IPS-11a (cell line): ENCODE results near the gene FGF21.
"Not testable (repeated sequence)": the region's sequence is repeated elsewhere in the genome, so short reads cannot be mapped to it uniquely, and the experiment has no call there.

Source experiments
- H3K4me3 ChIP-seq: one replicate; pipeline ENCODE4 v1.5.1; 2013; ENCODE audit warnings: low read depth, low read length, control low read depth

FGF21 gene

GRCh38 chr19:48751845-48752495, 3.4 kb upstream of the FGF21 start:
- H3K4me3 ChIP-seq, result peak overlapping the region; percentile 90

- peak within 1 kb of the TSS; percentile 90 for H3K4me3 ChIP-seq
These were observed 2.6 kb upstream of the FGF21 start, which contains the start of gene FUT1 for GRCh38 chr19:48752496-48753365. Gene FUT1, minus strand, starts transcription at chr19:48752641. Its CDS starts 1,360 bp downstream, at chr19:48751281.

GRCh38 chr19:48755787-48756186, 463 bp downstream of the FGF21 start:
- no peak overlapping the region for H3K4me3 ChIP-seq

- no peak overlapping the region for H3K4me3 ChIP-seq
These were observed 888 bp downstream of the FGF21 start for GRCh38 chr19:48756212-48756611.

- H3K4me3 ChIP-seq, result no peak overlapping the region
These were observed 1.4 kb downstream of the FGF21 start for GRCh38 chr19:48756686-48757085.

- H3K4me3 ChIP-seq, result no peak overlapping the region
These were observed 1.9 kb downstream of the FGF21 start for GRCh38 chr19:48757089-48757675.

GRCh38 chr19:48757741-48758144, 2.4 kb downstream of the FGF21 start:
- no peak overlapping the region for H3K4me3 ChIP-seq

GRCh38 chr19:48760504-48761205, 5.3 kb downstream of the FGF21 start:
- H3K4me3 ChIP-seq, result no peak overlapping the region

- H3K4me3 ChIP-seq, result not testable (repeated sequence)
These were observed 10.5 kb downstream of the FGF21 start for GRCh38 chr19:48765816-48766215.

- not testable (repeated sequence) for H3K4me3 ChIP-seq
These were observed 12.9 kb downstream of the FGF21 start for GRCh38 chr19:48768171-48768753.

GRCh38 chr19:48768994-48769713, 13.8 kb downstream of the FGF21 start:
- no peak overlapping the region for H3K4me3 ChIP-seq

GRCh38 chr19:48770266-48770665, 14.9 kb downstream of the FGF21 start:
- H3K4me3 ChIP-seq, result no peak overlapping the region

GRCh38 chr19:48770734-48771472, 15.6 kb downstream of the FGF21 start:
- no peak overlapping the region for H3K4me3 ChIP-seq

- no peak overlapping the region for H3K4me3 ChIP-seq
These were observed 17.2 kb downstream of the FGF21 start for GRCh38 chr19:48772503-48772953.

GRCh38 chr19:48777139-48777538, 21.8 kb downstream of the FGF21 start:
- no peak overlapping the region for H3K4me3 ChIP-seq

GRCh38 chr19:48777720-48778119, 22.4 kb downstream of the FGF21 start:
- H3K4me3 ChIP-seq, result no peak overlapping the region

GRCh38 chr19:48779636-48780035, 24.3 kb downstream of the FGF21 start:
- no peak overlapping the region for H3K4me3 ChIP-seq

- no peak overlapping the region for H3K4me3 ChIP-seq
These were observed 25.5 kb downstream of the FGF21 start for GRCh38 chr19:48780631-48781391.

- H3K4me3 ChIP-seq, result no peak overlapping the region
These were observed 29.2 kb downstream of the FGF21 start for GRCh38 chr19:48784527-48784926.
